ENCODE data around the gene CACNA2D3.

Gene CACNA2D3

GRCh38 chr3:54564374-54564925 is 442.1 kb downstream of the CACNA2D3 start:
- H3K9ac ChIP-seq, result no peak overlapping the region
- no peaks in the 10 kb centered on the region for H3K9me3 ChIP-seq (ENCODE audit: control insufficient read depth, low read length)
- H3K27me3 ChIP-seq (ENCODE audit: control insufficient read depth, insufficient read depth, low read length), result no peaks in the 10 kb centered on the region
- H3K79me2 ChIP-seq, result no peaks in the 10 kb centered on the region
- no peak overlapping the region for H3K4me2 ChIP-seq (ENCODE audit: low read length)
- no peak for TF ChIP-seq CTCF (IDR thresholded peaks at IDR 0.05)
- H3K36me3 ChIP-seq (ENCODE audit: control insufficient read depth, insufficient read depth, low read length), result no peaks in the 10 kb centered on the region
- no peak overlapping the region for H3K4me3 ChIP-seq (ENCODE audit: low read depth, low read length)
- H2AFZ ChIP-seq, result no peak overlapping the region
- H3K27ac ChIP-seq, result no peak overlapping the region
- no peaks in the 10 kb centered on the region for H3K4me1 ChIP-seq

- no peak overlapping the region for H2AFZ ChIP-seq
- no peak for TF ChIP-seq CTCF (IDR thresholded peaks at IDR 0.05)
These were observed 443.6 kb downstream of the CACNA2D3 start for GRCh38 chr3:54565956-54566355.

GRCh38 chr3:54567949-54568348 is 445.6 kb downstream of the CACNA2D3 start:
- Histone ChIP-seq H3K4me1 (no peaks in the 10 kb centered on the region), H3K4me3 (ENCODE audit: low read depth, low read length) (no peak overlapping the region), H3K9me3 (ENCODE audit: control insufficient read depth, low read length) (no peaks in the 10 kb centered on the region)

More at GRCh38 chr3:54565956-54566355, 443.6 kb downstream of the CACNA2D3 start:
- Histone ChIP-seq H3K4me2 (ENCODE audit: low read length) (no peak overlapping the region), H3K79me2 (no peaks in the 10 kb centered on the region), H3K4me3 (ENCODE audit: low read depth, low read length) (no peak overlapping the region), H3K27me3 (ENCODE audit: control insufficient read depth, insufficient read depth, low read length) (no peaks in the 10 kb centered on the region), H3K9me3 (ENCODE audit: control insufficient read depth, low read length) (no peaks in the 10 kb centered on the region), H3K4me1 (no peaks in the 10 kb centered on the region), H3K27ac (no peak overlapping the region), H3K36me3 (ENCODE audit: control insufficient read depth, insufficient read depth, low read length) (no peaks in the 10 kb centered on the region), H3K9ac (no peak overlapping the region)

GRCh38 chr3:54570008-54570407 is 447.7 kb downstream of the CACNA2D3 start:
- Histone ChIP-seq H3K4me1 (no peaks in the 10 kb centered on the region), H3K27me3 (ENCODE audit: control insufficient read depth, insufficient read depth, low read length) (no peaks in the 10 kb centered on the region), H3K9me3 (ENCODE audit: control insufficient read depth, low read length) (no peaks in the 10 kb centered on the region), H3K9ac (no peak overlapping the region), H3K79me2 (no peaks in the 10 kb centered on the region), H2AFZ (no peak overlapping the region), H3K36me3 (ENCODE audit: control insufficient read depth, insufficient read depth, low read length) (no peaks in the 10 kb centered on the region), H3K4me2 (ENCODE audit: low read length) (no peak overlapping the region), H3K27ac (no peak overlapping the region), H3K4me3 (ENCODE audit: low read depth, low read length) (no peak overlapping the region)
- no peak for TF ChIP-seq CTCF (IDR thresholded peaks at IDR 0.05)

More at GRCh38 chr3:54567949-54568348, 445.6 kb downstream of the CACNA2D3 start:
- Histone ChIP-seq H3K36me3 (ENCODE audit: control insufficient read depth, insufficient read depth, low read length) (no peaks in the 10 kb centered on the region), H3K9ac (no peak overlapping the region), H3K27me3 (ENCODE audit: control insufficient read depth, insufficient read depth, low read length) (no peaks in the 10 kb centered on the region), H3K4me2 (ENCODE audit: low read length) (no peak overlapping the region), H3K79me2 (no peaks in the 10 kb centered on the region), H3K27ac (no peak overlapping the region), H2AFZ (no peak overlapping the region)
- no peak for TF ChIP-seq CTCF (IDR thresholded peaks at IDR 0.05)

- no peak overlapping the region for H3K4me3 ChIP-seq (ENCODE audit: low read depth, low read length)
- no peak overlapping the region for H3K27ac ChIP-seq
- H3K27me3 ChIP-seq (ENCODE audit: control insufficient read depth, insufficient read depth, low read length), result no peaks in the 10 kb centered on the region
- H3K36me3 ChIP-seq (ENCODE audit: control insufficient read depth, insufficient read depth, low read length), result no peaks in the 10 kb centered on the region
- H3K9ac ChIP-seq, result no peak overlapping the region
- no peak for TF ChIP-seq CTCF (IDR thresholded peaks at IDR 0.05)
- H3K4me2 ChIP-seq (ENCODE audit: low read length), result no peak overlapping the region
- H2AFZ ChIP-seq, result no peak overlapping the region
- no peaks in the 10 kb centered on the region for H3K4me1 ChIP-seq
- H3K9me3 ChIP-seq (ENCODE audit: control insufficient read depth, low read length), result no peaks in the 10 kb centered on the region
- no peaks in the 10 kb centered on the region for H3K79me2 ChIP-seq
These were observed 450.0 kb downstream of the CACNA2D3 start for GRCh38 chr3:54572197-54572895.

Data from parathyroid adenoma (tissue), 2 donors.